Psoas muscle (tissue), 8 donors: Measurements from ENCODE around the gene ADAMTS6. TPM values are rescaled to one million over a fixed set of nuclear protein-coding genes. Genes with fewer than 3 reads are reported as not detected.
"Not testable (repeated sequence)": the region's sequence is repeated elsewhere in the genome, so short reads cannot be mapped to it uniquely, and the experiment has no call there.

ENCODE experiments used
- ATAC-seq, 4 donors: fragments of 200-7000 bp; cut with Tn5 transposase; one replicate each; pipeline ENCODE4 v1.9.1; 2020; ENCODE audit warnings: moderate library complexity in 3 of 4, mild to moderate bottlenecking in 2 of 4
- DNase-seq, 2 donors: peaks; one replicate each; pipeline ENCODE4 v3.0.0-alpha.2; 2020
- H3K27ac ChIP-seq: fragments of 200-600 bp; one replicate; pipeline ENCODE4 v1.8.0; 2022
- H3K27me3 ChIP-seq, 3 donors: fragments of 200-600 bp in 1 of 3; one replicate each; pipeline versions ENCODE4 v1.6.1 to v1.8.0; 2013 to 2022; ENCODE audit warnings: low read length in 2 of 3, mild to moderate bottlenecking in 2 of 3, moderate library complexity in 1 of 3; ENCODE audit not compliant: insufficient read depth in 3 of 3
- H3K36me3 ChIP-seq, 2 donors: fragments of 200-600 bp in 1 of 2; one replicate each; pipeline versions ENCODE4 v1.6.1 to v1.8.0; 2013 to 2022; ENCODE audit warnings: low read depth in 1 of 2, mild to moderate bottlenecking in 1 of 2, moderate library complexity in 1 of 2; ENCODE audit not compliant: insufficient read depth in 1 of 2
- H3K4me1 ChIP-seq: fragments of 200-600 bp; one replicate; pipeline ENCODE4 v1.8.0; 2022
- H3K4me3 ChIP-seq: fragments of 200-600 bp; one replicate; pipeline ENCODE4 v1.8.0; 2022; ENCODE audit warnings: mild to moderate bottlenecking
- H3K9me3 ChIP-seq: fragments of 200-600 bp; one replicate; pipeline ENCODE4 v1.8.0; 2022
- WGBS, 3 donors: extraction: QIAGEN DNeasy Blood & Tissue Kit; methylation state at CpG; one replicate each; pipeline versions ENCODE4 v1.1.6 to v1.1.7; 2013; 5-methylcytosine and 5-hydroxymethylcytosine counted together
- intact Hi-C, 2 donors: fragments of 100-400 bp; cut with DNase I; formaldehyde crosslinking; loops; one replicate each; pipeline versions ENCODE4 v1.11.0 to v1.14.2; 2022
- polyA plus RNA-seq, 3 donors: library from polyadenylated mRNA; stranded (reverse); fragments of 200-250 nt; gene quantifications; one replicate each; pipeline ENCODE4 v1.2.3, GENCODE V29; 2013
- total RNA-seq, 4 donors: library from RNA; stranded (reverse); fragmentation: NEBNext Ultra II Directional in 2 of 4; extraction: Animal tissue kit (Norgen Biotek cat#: 25700) in 2 of 4; gene quantifications; one replicate each; pipeline versions ENCODE4 v1.2.1 to v1.2.4, GENCODE V29; 2021 to 2023
- TF ChIP-seq, protein P1 (sequence below): fragments of 200-600 bp; IDR thresholded peaks from one replicate; pipeline ENCODE4 v1.8.0; 2022; ENCODE audit warnings: antibody characterized with exemption
- donor health status: healthy with polysubstance abuse.
- donor health status: DM: no; HTN: no; CAD: no; lungs with moderate emphysema.
- donor health status: Bipolar disorder and iron deficiency.
- donor health status: healthy.
- donor health status: DM: yes; HTN: yes; CAD: no.
- donor health status: DM: no; HTN: no; CAD: no.
- donor health status: DM: no; HTN: no; CAD: no.
- donor health status: DM: yes; HTN: yes; CAD: no.

Gene ADAMTS6
- total and polyA plus RNA-seq, 7 donors: 0.06 to 0.59 (median 0.24) TPM

DNA sequence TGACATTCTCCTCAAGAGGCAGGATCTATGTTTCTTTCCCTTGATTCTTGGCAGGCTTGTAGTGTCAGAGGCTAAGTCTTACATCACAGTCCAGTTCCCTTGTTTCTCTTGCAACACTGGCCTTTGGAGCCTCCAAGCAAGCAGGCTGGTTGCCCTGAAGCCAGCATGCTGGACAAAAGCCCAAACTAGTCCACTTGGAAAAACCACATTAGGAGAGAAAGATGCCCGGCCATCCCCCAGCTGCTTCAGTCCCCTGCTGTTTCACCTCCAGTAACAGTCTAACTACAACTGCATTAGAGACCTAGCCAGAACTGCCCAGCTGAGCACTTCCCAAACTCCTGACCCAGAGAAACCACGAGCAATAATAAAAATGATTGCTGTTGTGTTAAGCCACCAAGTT lies 87.6 kb downstream of the ADAMTS6 start:
- H3K4me3 ChIP-seq: no peak overlapping the region
- DNase-seq: peak; percentile 54 to 71
- TF ChIP-seq, protein P1, sequence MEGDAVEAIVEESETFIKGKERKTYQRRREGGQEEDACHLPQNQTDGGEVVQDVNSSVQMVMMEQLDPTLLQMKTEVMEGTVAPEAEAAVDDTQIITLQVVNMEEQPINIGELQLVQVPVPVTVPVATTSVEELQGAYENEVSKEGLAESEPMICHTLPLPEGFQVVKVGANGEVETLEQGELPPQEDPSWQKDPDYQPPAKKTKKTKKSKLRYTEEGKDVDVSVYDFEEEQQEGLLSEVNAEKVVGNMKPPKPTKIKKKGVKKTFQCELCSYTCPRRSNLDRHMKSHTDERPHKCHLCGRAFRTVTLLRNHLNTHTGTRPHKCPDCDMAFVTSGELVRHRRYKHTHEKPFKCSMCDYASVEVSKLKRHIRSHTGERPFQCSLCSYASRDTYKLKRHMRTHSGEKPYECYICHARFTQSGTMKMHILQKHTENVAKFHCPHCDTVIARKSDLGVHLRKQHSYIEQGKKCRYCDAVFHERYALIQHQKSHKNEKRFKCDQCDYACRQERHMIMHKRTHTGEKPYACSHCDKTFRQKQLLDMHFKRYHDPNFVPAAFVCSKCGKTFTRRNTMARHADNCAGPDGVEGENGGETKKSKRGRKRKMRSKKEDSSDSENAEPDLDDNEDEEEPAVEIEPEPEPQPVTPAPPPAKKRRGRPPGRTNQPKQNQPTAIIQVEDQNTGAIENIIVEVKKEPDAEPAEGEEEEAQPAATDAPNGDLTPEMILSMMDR: no peak
- peak in 2 of 4 donors; percentile 30 to 58 for ATAC-seq
- no peaks in the 10 kb centered on the region for H3K36me3 ChIP-seq
- no peaks in the 10 kb centered on the region for H3K4me1 ChIP-seq
- intact Hi-C loops: no loop called here
- H3K27me3 ChIP-seq: no peaks in the 10 kb centered on the region
- no peaks in the 10 kb centered on the region for H3K9me3 ChIP-seq
- 22 to 42% (median 25%) methylated on average over 2 of the region's 2 CpGs for WGBS, 3 donors
- no peak overlapping the region for H3K27ac ChIP-seq

DNA sequence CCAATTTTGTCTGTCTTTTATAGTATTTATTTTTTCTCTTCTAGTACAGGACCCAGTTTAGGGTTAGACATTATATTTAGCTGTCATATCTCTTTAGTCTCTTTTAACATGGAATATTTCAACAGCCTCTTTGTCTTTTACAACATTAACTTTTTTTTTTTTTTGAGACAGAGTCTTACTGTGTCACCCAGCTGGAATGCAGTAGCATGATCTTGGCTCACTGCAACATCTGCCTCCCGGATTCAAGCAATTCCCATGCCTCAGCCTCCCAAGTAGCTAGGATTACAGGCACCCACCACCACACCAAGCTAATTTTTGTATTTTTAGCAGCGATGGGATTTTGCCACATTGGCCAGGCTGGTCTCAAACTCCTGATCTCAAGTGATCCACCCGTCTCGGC lies 90.1 kb downstream of the ADAMTS6 start:
- Histone ChIP-seq H3K36me3 (no peaks in the 10 kb centered on the region), H3K9me3 (no peaks in the 10 kb centered on the region), H3K27me3 (no peaks in the 10 kb centered on the region), H3K4me1 (no peaks in the 10 kb centered on the region), H3K4me3 (no peak overlapping the region), H3K27ac (no peak overlapping the region)
- ATAC-seq (no peak), DNase-seq (no peak)
- intact Hi-C loops: no loop called here
- WGBS, 3 donors: 75 to 83% (median 78%) methylated on average over 4 of the region's 4 CpGs
- TF ChIP-seq, protein P1: no peak

DNA sequence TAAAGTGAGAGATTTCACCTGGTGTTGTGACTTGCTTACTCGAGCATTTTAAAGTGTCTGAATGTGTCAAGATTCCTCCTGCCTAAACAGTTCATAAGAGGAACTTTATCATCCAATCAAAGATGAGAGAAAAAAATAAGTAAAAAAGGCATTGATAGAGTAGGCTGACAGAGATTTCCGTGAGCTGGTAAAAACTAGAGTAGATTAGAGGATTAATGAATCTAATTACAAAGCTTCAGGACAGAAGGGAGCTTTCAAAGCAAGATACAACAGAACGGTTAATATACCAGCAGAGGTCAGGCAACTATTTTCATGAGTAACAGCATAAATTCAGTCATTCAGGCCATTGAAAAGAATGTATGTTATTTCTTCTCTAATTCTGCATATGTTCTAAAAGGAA lies 91.5 kb downstream of the ADAMTS6 start:
- Histone ChIP-seq H3K27ac (no peak overlapping the region), H3K4me3 (no peak overlapping the region), H3K9me3 (no peaks in the 10 kb centered on the region), H3K27me3 (no peaks in the 10 kb centered on the region), H3K36me3 (no peaks in the 10 kb centered on the region), H3K4me1 (no peaks in the 10 kb centered on the region)
- intact Hi-C loops: no loop called here
- ATAC-seq (no peak), DNase-seq (no peak)
- TF ChIP-seq, protein P1: no peak
- WGBS, 3 donors: 76 to 83% (median 81%) methylated on average over 3 of the region's 3 CpGs

DNA sequence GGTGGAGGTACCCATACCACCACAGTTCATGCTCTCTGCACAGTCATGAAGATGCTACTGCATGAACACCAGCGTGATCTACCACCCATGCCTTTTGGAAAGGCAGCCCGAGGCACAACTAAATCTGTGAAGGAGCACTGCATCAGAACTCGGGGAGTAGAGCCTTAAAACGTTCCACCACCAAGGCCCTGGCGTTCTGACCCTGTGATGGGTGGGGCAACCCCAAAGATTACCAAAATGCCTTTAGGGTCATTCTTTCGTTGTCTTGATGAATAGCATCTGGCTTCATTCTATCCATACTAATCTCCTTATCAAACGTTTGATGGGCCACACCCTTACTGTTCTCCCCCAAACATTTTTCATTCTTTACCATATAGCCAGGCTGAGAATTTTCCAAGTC lies 97.9 kb downstream of the ADAMTS6 start:
- intact Hi-C loops: no loop called here
- TF ChIP-seq, protein P1: no peak
- 77 to 81% (median 77%) methylated on average over 7 of the region's 7 CpGs for WGBS, 3 donors

GRCh38 chr5:65382582-65382981 lies 99.1 kb downstream of the ADAMTS6 start:
- TF ChIP-seq, protein P1: no peak
- WGBS, 3 donors: 91 to 97% (median 93%) methylated on average over 1 of the region's 1 CpG

More for the DNA sequence above, 97.9 kb downstream of the ADAMTS6 start:
- no peak overlapping the region for H3K27ac ChIP-seq
- H3K4me1 ChIP-seq: no peaks in the 10 kb centered on the region
- DNase-seq (no peak), ATAC-seq (no peak)
- no peak overlapping the region for H3K4me3 ChIP-seq
- no peaks in the 10 kb centered on the region for H3K27me3 ChIP-seq
- H3K36me3 ChIP-seq: no peaks in the 10 kb centered on the region
- H3K9me3 ChIP-seq: no peaks in the 10 kb centered on the region

GRCh38 chr5:65370505-65370904 lies 111.2 kb downstream of the ADAMTS6 start:
- H3K27ac ChIP-seq, DNase-seq, ATAC-seq, H3K9me3 ChIP-seq, intact Hi-C loops, H3K4me1 ChIP-seq, H3K27me3 ChIP-seq, H3K36me3 ChIP-seq, H3K4me3 ChIP-seq: not testable (repeated sequence)
- 93 to 94% (median 94%) methylated on average over 15 of the region's 15 CpGs for WGBS, 3 donors

More at GRCh38 chr5:65382582-65382981, 99.1 kb downstream of the ADAMTS6 start:
- H3K36me3 ChIP-seq: no peaks in the 10 kb centered on the region
- intact Hi-C loops: no loop called here
- no peak overlapping the region for H3K4me3 ChIP-seq
- H3K27ac ChIP-seq: no peak overlapping the region
- ATAC-seq (no peak), DNase-seq (no peak)
- no peaks in the 10 kb centered on the region for H3K9me3 ChIP-seq
- no peaks in the 10 kb centered on the region for H3K4me1 ChIP-seq
- no peaks in the 10 kb centered on the region for H3K27me3 ChIP-seq
